Stomach (tissue), 9 donors: ENCODE results near the gene IFNA8. TPM values are rescaled to one million over a fixed set of nuclear protein-coding genes. Genes with fewer than 3 reads are reported as not detected.
"Not testable (repeated sequence)": the region's sequence is repeated elsewhere in the genome, so short reads cannot be mapped to it uniquely, and the experiment has no call there.

Experiments used
- DNase-seq, 2 donors: peaks; one replicate each; pipeline versions ENCODE4 v3.0.0 to v3.0.0-alpha.2; 2013 to 2019
- H3K27ac ChIP-seq, 5 donors: fragments of 200-600 bp in 4 of 5; sonication (generic) in 4 of 5; one replicate each; pipeline ENCODE4 v1.5.1; 2013 to 2019; ENCODE audit warnings: mild to moderate bottlenecking in 1 of 5, moderate library complexity in 1 of 5
- H3K27me3 ChIP-seq, 3 donors: fragments of 200-600 bp; sonication (generic); one replicate each; pipeline ENCODE4 v1.5.1; 2017 to 2019; ENCODE audit warnings: mixed run types in 1 of 3
- H3K36me3 ChIP-seq, 4 donors: fragments of 200-600 bp; sonication (generic); 1 replicate in 3 of 4; 2 replicates in 1 of 4; pipeline ENCODE4 v1.5.1; 2016 to 2019
- H3K4me1 ChIP-seq, 4 donors: fragments of 200-600 bp; sonication (generic); one replicate each; pipeline ENCODE4 v1.5.1; 2016 to 2019
- H3K4me3 ChIP-seq, 4 donors: fragments of 200-600 bp; sonication (generic) in 3 of 4; one replicate each; pipeline ENCODE4 v1.5.1; 2016 to 2019; ENCODE audit warnings: mild to moderate bottlenecking in 1 of 4
- H3K9me3 ChIP-seq, 4 donors: fragments of 200-600 bp; sonication (generic); one replicate each; pipeline ENCODE4 v1.5.1; 2016 to 2019
- EP300 ChIP-seq: sonication (generic); formaldehyde crosslinking; IDR thresholded peaks from one replicate; pipeline ENCODE4 v1.6.1; 2017; ENCODE audit warnings: antibody characterized with exemption
- POLR2A ChIP-seq, 4 donors: fragments of 450-650 bp; IDR thresholded peaks; one replicate each; pipeline ENCODE4 v1.6.1; 2016; ENCODE audit warnings: antibody characterized with exemption in 4 of 4, control low read depth in 2 of 4, mild to moderate bottlenecking in 1 of 4, moderate library complexity in 1 of 4
- POLR2AphosphoS5 ChIP-seq, 3 donors: sonication (generic); formaldehyde crosslinking; IDR thresholded peaks; one replicate each; pipeline ENCODE4 v1.6.1; 2016; ENCODE audit warnings: antibody characterized with exemption in 3 of 3
- WGBS, 5 donors: extraction: QIAGEN DNeasy Blood & Tissue Kit in 3 of 5; methylation state at CpG; one replicate each; pipeline versions ENCODE4 v1.1.5 to v1.1.7; 2013 to 2018; 5-methylcytosine and 5-hydroxymethylcytosine counted together
- intact Hi-C: fragments of 100-400 bp; cut with DNase I; formaldehyde crosslinking; loops from one replicate; pipeline ENCODE4 v1.15.1; 2023; ENCODE audit warnings: low total_unique reads
- polyA plus RNA-seq, 3 donors: library from polyadenylated mRNA; stranded (reverse); fragments of 200-250 nt; gene quantifications; one replicate each; pipeline ENCODE4 v1.2.3, GENCODE V29; 2013
- total RNA-seq, 5 donors: library from RNA; depleted of rRNA; stranded (reverse); fragments of >200 nt; gene quantifications; one replicate each; pipeline versions ENCODE4 v1.1.0 to v1.2.3, GENCODE V29; 2014 to 2016
- TF ChIP-seq, protein P1 (sequence below), 7 experiments: fragments of 450-650 bp in 4 of 7; fragments of 200-600 bp in 3 of 7; sonication (generic) in 3 of 7; IDR thresholded peaks; one replicate each; pipeline ENCODE4 v1.5.1; 2016 to 2019; ENCODE audit warnings: antibody characterized with exemption in 7 of 7, control low read depth in 2 of 7, mild to moderate bottlenecking in 1 of 7
- donor health status: healthy with polysubstance abuse.
- donor health status: Bipolar disorder and iron deficiency.
- donor health status: healthy.

Gene IFNA8
- total and polyA plus RNA-seq, 8 donors: not detected

DNA sequence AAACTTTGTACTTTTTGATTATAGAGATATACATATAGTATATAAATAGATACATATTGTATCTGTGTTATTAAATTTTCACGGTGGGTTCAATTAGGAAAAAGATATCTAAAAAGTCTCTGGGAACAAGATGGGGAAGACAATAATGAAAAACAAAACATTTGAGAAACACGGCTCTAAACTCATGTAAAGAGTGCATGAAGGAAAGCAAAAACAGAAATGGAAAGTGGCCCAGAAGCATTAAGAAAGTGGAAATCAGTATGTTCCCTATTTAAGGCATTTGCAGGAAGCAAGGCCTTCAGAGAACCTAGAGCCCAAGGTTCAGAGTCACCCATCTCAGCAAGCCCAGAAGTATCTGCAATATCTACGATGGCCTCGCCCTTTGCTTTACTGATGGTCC is 31.2 kb downstream of the IFNA8 start, which contains the start of gene IFNA1:
IFNA1 (plus strand) TSS at position 301 of the 400 bp plus-strand sequence; CDS start at position 370, 69 bp downstream.
- Histone ChIP-seq H3K36me3 (no peaks in the 10 kb centered on the region), H3K27ac (no peak within 1 kb of the TSS), H3K4me1 (no peaks in the 10 kb centered on the region), H3K27me3 (peaks cover 0 to 8% (median 0%) of the 10 kb centered on the region in 3 donors), H3K9me3 (peaks cover 0 to 4% (median 0%) of the 10 kb centered on the region in 4 donors), H3K4me3 (no peak within 1 kb of the TSS)
- DNase-seq: no peak
- WGBS, 5 donors: 87 to 98% (median 96%) methylated on average over 4 of the region's 4 CpGs
- intact Hi-C loops: no loop called here
- no peak for TF ChIP-seq POLR2A (IDR thresholded peaks at IDR 0.05)
- no peak for TF ChIP-seq EP300
- TF ChIP-seq POLR2AphosphoS5 (IDR thresholded peaks at IDR 0.05): no peak
- TF ChIP-seq, protein P1, sequence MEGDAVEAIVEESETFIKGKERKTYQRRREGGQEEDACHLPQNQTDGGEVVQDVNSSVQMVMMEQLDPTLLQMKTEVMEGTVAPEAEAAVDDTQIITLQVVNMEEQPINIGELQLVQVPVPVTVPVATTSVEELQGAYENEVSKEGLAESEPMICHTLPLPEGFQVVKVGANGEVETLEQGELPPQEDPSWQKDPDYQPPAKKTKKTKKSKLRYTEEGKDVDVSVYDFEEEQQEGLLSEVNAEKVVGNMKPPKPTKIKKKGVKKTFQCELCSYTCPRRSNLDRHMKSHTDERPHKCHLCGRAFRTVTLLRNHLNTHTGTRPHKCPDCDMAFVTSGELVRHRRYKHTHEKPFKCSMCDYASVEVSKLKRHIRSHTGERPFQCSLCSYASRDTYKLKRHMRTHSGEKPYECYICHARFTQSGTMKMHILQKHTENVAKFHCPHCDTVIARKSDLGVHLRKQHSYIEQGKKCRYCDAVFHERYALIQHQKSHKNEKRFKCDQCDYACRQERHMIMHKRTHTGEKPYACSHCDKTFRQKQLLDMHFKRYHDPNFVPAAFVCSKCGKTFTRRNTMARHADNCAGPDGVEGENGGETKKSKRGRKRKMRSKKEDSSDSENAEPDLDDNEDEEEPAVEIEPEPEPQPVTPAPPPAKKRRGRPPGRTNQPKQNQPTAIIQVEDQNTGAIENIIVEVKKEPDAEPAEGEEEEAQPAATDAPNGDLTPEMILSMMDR (IDR thresholded peaks at IDR 0.05): no peak

DNA sequence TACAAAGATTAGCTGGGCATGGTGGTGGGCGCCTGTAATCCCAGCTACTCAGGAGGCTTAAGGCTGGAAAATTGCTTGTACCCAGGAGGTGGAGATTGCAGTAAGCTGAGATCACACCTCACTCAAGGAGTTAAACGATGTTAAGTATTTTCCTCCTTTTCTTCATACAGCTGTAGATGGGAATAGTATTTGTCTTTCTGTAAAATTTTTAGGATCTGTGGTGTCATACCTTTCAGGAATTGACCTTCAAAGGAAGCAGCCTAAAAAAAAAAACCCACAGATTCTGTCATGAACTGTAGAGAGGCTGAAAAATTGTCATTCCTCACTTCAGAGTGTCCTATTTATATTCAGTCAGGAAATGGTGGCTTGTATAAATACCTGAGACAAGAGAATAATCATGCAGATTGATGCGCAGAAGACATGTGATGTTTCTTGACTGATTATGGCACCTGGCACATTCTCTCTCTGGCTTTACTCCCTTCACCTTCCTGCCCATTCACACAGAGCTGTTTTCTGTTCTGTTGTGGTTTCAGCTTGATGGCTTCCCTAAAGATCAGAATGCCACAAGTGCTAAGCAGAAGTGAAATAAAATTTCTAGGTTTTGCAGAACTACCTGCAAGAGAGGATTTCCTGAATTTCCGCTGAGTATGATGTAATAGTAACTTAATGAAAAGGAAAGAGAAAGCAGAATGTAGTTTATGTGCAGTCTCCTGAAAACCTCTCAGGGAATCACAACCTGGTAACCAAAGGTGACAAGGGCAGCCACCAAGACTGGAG is 35.1 kb downstream of the IFNA8 start:
- H3K9me3 ChIP-seq: peaks cover 0 to 4% (median 0%) of the 10 kb centered on the region in 4 donors
- TF ChIP-seq POLR2AphosphoS5 (IDR thresholded peaks at IDR 0.05): no peak
- TF ChIP-seq POLR2A (IDR thresholded peaks at IDR 0.05): no peak
- no peak for TF ChIP-seq EP300
- TF ChIP-seq, protein P1 (IDR thresholded peaks at IDR 0.05): no peak
- H3K27ac ChIP-seq: no peak overlapping the region
- H3K4me3 ChIP-seq: no peak overlapping the region
- no peaks in the 10 kb centered on the region for H3K27me3 ChIP-seq
- intact Hi-C loops: no loop called here
- H3K36me3 ChIP-seq: no peaks in the 10 kb centered on the region
- peak in 1 of 2 donors; percentile 32 for DNase-seq
- 83 to 91% (median 85%) methylated on average over 4 of the region's 4 CpGs for WGBS, 5 donors
- H3K4me1 ChIP-seq: no peaks in the 10 kb centered on the region

DNA sequence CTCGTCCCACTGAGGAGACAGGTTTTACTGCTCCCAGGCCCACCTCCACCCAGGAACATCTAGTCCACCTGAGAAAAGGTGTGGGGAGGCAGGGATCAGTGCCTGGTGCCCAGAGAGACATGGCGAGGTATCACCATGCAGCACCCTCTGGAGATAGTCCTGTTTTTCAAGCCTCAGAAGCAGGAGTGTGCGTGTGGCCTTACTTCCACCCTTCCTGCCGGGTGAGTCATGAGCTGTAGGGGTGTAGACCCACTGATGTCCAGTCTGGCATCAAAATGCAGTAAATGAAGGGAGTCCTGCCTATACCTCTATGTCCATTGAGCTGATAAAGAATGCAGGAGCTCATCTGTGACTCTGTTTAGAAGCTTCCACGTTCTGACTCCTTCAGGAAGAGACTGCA is 40.4 kb downstream of the IFNA8 start:
- H3K4me3 ChIP-seq, H3K27ac ChIP-seq, H3K9me3 ChIP-seq, H3K4me1 ChIP-seq, intact Hi-C loops, DNase-seq, H3K27me3 ChIP-seq, H3K36me3 ChIP-seq: not testable (repeated sequence)
- 81 to 86% (median 84%) methylated on average over 4 to 5 of the region's 5 CpGs for WGBS, 5 donors

DNA sequence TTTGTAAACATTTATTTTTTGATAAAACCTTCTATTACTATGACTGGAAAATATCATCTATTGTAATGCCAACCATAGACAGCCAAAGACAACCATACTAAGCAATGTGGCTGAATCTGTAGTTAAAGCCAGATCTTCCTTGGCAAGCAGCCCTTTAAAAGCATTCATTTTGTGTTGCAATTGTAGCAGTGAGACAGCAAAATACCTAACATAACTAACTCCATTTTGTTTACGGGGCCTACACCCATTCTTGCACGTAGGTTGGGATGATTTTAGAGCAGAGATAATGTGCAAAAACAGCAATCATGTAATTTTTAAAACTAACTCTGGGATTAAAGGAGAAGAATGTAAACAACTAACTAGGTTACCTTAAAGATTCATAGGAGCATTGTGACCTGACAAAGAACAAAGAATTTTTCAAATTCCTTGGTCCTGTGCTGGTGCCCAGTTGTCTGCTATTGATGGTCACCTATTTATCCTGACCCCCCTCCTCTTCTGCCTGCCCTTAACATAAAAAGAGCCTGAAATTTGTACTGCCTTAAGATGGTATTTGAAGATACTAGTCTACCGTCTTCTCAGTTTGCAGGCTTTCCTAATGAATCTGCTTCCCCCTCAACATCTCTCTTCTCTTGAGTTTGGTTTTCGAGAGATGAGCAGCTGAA is 41.9 kb downstream of the IFNA8 start:
- no peaks in the 10 kb centered on the region for H3K27me3 ChIP-seq
- H3K9me3 ChIP-seq: no peaks in the 10 kb centered on the region
- WGBS, 5 donors: 77 to 88% (median 86%) methylated on average over 4 of the region's 4 CpGs
- no peaks in the 10 kb centered on the region for H3K4me1 ChIP-seq
- TF ChIP-seq POLR2A (IDR thresholded peaks at IDR 0.05) (no peak), EP300 (no peak), POLR2AphosphoS5 (IDR thresholded peaks at IDR 0.05) (no peak)
- TF ChIP-seq, protein P1 (IDR thresholded peaks at IDR 0.05): no peak
- intact Hi-C loops: no loop called here
- H3K27ac ChIP-seq: no peak overlapping the region
- no peak overlapping the region for H3K4me3 ChIP-seq
- H3K36me3 ChIP-seq: no peaks in the 10 kb centered on the region
- DNase-seq: no peak
